Measurements from ENCODE around the gene SNED1. TPM values are rescaled to one million over a fixed set of nuclear protein-coding genes. Genes with fewer than 3 reads are reported as not detected.

SNED1 gene
- total and polyA plus RNA-seq, 4 donors, result 0.65 to 18.1 (median 2.8) TPM

DNA sequence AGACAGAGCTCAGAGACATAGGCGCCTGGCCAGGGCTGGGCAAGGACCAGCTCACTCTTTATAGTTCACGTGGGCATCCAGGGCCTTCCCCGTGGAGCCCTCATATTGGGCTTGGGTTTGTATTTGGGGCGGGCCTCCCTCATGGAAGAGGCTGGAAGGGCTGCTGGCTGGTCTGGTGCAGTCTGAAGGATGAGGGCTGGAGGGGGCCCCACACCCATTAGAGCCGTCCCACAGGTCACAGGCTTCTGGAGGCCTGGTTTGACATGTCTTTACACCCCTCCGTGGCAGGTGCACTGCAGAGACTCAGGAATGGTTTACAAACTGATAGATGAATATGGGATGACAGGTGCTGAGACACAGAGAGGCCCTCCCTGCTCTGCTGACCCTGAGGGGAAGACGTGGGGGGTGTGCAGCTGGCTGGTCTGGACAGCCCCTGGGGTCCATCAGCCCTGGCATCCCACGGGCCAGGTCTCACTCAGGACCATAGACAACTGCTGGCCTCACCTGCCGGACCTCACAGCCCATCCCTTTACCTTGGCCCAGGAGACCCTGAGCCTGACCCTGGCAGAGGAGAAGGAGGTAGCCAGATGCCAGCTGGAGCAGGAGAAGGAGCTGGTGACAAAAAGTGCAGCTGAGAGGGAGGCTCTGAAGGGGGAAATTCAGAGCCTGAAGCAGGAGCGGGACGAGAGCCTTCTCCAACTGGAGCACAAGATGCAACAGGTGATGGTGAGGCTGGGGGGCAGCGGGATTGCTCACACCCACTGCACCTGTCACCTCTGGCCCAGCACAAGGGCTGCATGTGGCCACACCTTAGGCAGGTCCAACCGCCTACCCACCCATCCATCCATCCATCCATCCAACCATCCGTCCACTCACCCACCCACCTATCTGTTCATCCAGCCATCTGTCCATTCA lies 48.4 kb upstream of the SNED1 start:
- Histone ChIP-seq H3K27me3 (ENCODE audit: control insufficient read depth in 4 of 4, insufficient read depth in 4 of 4, low read length in 3 of 4) (no peaks in the 10 kb centered on the region), H3K4me1 (ENCODE audit: control insufficient read depth in 4 of 4, insufficient read depth in 4 of 4, low read length in 3 of 4) (no peaks in the 10 kb centered on the region), H3K27ac (ENCODE audit: low read depth in 1 of 2, low read length in 2 of 2) (no peak overlapping the region), H3K9me3 (ENCODE audit: control insufficient read depth in 4 of 4, low read length in 3 of 4) (no peaks in the 10 kb centered on the region), H3K36me3 (ENCODE audit: control insufficient read depth in 4 of 4, insufficient read depth in 3 of 4, low read depth in 1 of 4, low read length in 3 of 4) (no peaks in the 10 kb centered on the region), H3K9ac (ENCODE audit: low read depth in 1 of 2, low read length in 2 of 2) (no peak overlapping the region), H3K4me3 (ENCODE audit: low read depth in 1 of 3, low read length in 3 of 3) (no peak overlapping the region)
- TF ChIP-seq NR2F2 (IDR thresholded peaks at IDR 0.05) (no peak), HNF4G (IDR thresholded peaks at IDR 0.05) (no peak), JUND (IDR thresholded peaks at IDR 0.05) (no peak), RXRA (IDR thresholded peaks at IDR 0.05) (no peak), RAD21 (IDR thresholded peaks at IDR 0.05) (no peak), FOXA2 (IDR thresholded peaks at IDR 0.05) (no peak), GABPA (IDR thresholded peaks at IDR 0.05 in 1 of 2, conservative IDR thresholded peaks at IDR 0.05 in 1 of 2) (no peak), YY1 (IDR thresholded peaks at IDR 0.05) (no peak), TAF1 (conservative IDR thresholded peaks at IDR 0.05) (no peak), EGR1 (IDR thresholded peaks at IDR 0.05; ENCODE audit: low read depth in 2 of 2) (no peak), SP1 (IDR thresholded peaks at IDR 0.05) (no peak), HNF4A (conservative IDR thresholded peaks at IDR 0.05) (no peak)
- TF ChIP-seq, protein P1, sequence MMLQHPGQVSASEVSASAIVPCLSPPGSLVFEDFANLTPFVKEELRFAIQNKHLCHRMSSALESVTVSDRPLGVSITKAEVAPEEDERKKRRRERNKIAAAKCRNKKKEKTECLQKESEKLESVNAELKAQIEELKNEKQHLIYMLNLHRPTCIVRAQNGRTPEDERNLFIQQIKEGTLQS (IDR thresholded peaks at IDR 0.05), result no peak
- TF ChIP-seq, protein P2, sequence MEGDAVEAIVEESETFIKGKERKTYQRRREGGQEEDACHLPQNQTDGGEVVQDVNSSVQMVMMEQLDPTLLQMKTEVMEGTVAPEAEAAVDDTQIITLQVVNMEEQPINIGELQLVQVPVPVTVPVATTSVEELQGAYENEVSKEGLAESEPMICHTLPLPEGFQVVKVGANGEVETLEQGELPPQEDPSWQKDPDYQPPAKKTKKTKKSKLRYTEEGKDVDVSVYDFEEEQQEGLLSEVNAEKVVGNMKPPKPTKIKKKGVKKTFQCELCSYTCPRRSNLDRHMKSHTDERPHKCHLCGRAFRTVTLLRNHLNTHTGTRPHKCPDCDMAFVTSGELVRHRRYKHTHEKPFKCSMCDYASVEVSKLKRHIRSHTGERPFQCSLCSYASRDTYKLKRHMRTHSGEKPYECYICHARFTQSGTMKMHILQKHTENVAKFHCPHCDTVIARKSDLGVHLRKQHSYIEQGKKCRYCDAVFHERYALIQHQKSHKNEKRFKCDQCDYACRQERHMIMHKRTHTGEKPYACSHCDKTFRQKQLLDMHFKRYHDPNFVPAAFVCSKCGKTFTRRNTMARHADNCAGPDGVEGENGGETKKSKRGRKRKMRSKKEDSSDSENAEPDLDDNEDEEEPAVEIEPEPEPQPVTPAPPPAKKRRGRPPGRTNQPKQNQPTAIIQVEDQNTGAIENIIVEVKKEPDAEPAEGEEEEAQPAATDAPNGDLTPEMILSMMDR (IDR thresholded peaks at IDR 0.05; ENCODE audit: low read depth, low read length, missing input control), result no peak
- TF ChIP-seq, protein P3, sequence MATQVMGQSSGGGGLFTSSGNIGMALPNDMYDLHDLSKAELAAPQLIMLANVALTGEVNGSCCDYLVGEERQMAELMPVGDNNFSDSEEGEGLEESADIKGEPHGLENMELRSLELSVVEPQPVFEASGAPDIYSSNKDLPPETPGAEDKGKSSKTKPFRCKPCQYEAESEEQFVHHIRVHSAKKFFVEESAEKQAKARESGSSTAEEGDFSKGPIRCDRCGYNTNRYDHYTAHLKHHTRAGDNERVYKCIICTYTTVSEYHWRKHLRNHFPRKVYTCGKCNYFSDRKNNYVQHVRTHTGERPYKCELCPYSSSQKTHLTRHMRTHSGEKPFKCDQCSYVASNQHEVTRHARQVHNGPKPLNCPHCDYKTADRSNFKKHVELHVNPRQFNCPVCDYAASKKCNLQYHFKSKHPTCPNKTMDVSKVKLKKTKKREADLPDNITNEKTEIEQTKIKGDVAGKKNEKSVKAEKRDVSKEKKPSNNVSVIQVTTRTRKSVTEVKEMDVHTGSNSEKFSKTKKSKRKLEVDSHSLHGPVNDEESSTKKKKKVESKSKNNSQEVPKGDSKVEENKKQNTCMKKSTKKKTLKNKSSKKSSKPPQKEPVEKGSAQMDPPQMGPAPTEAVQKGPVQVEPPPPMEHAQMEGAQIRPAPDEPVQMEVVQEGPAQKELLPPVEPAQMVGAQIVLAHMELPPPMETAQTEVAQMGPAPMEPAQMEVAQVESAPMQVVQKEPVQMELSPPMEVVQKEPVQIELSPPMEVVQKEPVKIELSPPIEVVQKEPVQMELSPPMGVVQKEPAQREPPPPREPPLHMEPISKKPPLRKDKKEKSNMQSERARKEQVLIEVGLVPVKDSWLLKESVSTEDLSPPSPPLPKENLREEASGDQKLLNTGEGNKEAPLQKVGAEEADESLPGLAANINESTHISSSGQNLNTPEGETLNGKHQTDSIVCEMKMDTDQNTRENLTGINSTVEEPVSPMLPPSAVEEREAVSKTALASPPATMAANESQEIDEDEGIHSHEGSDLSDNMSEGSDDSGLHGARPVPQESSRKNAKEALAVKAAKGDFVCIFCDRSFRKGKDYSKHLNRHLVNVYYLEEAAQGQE (IDR thresholded peaks at IDR 0.05), result no peak
- TF ChIP-seq, protein P4, sequence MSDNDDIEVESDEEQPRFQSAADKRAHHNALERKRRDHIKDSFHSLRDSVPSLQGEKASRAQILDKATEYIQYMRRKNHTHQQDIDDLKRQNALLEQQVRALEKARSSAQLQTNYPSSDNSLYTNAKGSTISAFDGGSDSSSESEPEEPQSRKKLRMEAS (IDR thresholded peaks at IDR 0.05), result no peak
- TF ChIP-seq, protein P5, sequence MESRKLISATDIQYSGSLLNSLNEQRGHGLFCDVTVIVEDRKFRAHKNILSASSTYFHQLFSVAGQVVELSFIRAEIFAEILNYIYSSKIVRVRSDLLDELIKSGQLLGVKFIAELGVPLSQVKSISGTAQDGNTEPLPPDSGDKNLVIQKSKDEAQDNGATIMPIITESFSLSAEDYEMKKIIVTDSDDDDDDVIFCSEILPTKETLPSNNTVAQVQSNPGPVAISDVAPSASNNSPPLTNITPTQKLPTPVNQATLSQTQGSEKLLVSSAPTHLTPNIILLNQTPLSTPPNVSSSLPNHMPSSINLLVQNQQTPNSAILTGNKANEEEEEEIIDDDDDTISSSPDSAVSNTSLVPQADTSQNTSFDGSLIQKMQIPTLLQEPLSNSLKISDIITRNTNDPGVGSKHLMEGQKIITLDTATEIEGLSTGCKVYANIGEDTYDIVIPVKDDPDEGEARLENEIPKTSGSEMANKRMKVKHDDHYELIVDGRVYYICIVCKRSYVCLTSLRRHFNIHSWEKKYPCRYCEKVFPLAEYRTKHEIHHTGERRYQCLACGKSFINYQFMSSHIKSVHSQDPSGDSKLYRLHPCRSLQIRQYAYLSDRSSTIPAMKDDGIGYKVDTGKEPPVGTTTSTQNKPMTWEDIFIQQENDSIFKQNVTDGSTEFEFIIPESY (IDR thresholded peaks at IDR 0.05), result no peak
- DNase-seq (ENCODE audit: low spot score), result peak; percentile 24
- 91% methylated on average over 14 of the region's 14 CpGs for WGBS
